NCI-H1105 treated with DMSO at 0.1 percent for 48 hours (cell line): ENCODE measurements around the gene MAP6.

ENCODE experiments used
- DNase-seq: peaks from one replicate; lab custom pipeline; 2025; lab: John Stamatoyannopoulos, UW

The MAP6 gene

GRCh38 chr11:75665990-75666389, 2.8 kb downstream of the MAP6 start:
- DNase-seq: no peak

DNA sequence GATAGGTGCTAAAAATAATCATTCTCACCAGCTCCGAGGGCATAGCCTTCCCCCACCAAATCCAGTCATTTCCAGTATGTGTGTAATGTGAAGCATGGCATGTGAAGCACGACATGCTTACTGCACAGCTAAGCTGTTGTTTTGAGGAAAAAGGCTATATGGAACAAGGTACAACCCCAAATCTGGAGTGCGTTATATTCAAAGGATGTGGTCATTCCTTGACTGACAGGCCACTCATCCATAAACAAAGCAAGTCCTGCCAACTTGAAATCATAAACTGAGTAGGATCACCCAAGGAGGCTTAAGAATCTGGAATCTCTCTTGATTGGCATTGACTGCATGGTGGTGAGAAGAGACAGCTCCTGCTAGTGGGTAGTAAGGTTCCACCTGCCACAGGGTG, 3.7 kb downstream of the MAP6 start:
- DNase-seq: no peak

DNA sequence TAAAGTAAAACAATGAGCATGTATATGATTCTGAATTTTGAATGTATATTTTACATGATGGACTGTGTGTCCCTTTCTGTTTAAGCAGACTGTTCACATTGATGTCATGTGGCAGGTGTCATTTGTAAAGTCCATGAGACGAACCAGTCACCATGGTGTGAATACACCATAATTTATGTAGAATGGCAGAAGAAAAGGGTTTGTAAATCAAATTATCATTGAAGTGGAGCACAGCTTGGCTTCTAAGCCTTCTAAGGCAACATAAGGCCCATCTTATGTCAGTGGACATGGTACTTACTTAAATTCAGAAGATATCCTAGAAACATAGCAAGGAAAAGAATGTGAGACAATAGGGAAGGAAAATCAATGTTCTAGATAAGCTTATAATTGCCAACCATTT, 4.4 kb downstream of the MAP6 start:
- DNase-seq: no peak

DNA sequence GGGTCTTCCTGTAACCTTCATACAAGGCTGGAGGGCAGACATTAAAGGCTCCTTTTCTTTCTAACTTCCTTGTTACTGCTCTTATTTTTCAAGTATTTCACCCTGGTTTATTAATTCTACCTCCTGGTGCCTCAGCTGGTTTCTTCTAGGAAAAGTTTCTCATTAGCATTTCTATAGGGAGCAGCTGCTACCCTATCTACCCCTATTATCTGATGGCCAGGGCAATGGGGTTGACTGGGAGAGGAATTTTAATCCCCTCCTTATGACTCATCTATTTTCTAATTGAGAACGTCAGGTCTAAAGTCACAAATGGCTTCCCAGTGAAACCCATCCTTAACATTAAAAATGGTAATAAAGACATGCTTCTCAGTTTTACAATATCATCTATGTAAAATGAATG, 5.0 kb downstream of the MAP6 start:
- DNase-seq: no peak

GRCh38 chr11:75659836-75660235, 9.0 kb downstream of the MAP6 start:
- DNase-seq: no peak

DNA sequence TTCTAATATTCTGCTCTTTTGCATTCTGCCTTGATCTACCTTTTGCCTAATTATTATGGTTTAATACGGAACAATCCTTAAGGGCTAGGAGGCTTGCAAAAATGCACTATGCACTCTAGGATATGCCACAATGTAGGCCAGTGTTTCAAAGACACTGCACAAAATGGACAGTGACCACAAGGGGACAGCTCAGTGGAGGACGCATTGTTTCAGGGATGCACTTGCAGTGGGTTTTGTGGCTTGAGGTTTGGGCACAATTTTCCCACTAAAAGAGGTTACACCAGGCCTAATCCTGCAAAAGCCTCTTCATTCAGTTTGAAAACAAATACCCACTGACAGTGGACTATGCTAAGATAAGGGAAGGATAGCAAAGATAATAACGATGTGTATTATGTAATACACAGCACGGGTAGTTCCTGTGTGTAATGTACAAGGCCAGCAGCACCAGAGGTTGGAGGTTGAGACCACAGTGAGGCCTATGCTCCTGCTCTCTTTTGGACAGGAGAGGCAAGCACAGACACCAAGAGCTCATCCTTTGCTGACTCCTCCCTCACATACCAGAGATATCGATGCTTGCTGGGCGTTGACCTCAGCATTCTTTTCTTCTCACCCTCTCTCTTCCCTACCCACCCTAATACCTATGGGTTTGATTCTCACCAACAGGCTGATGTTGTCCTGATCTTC, 12.7 kb downstream of the MAP6 start:
- DNase-seq: no peak

- no peak for DNase-seq
These were observed 13.2 kb downstream of the MAP6 start for GRCh38 chr11:75655605-75656004.

- DNase-seq: no peak
These were observed 14.5 kb downstream of the MAP6 start for GRCh38 chr11:75654314-75654713.

DNA sequence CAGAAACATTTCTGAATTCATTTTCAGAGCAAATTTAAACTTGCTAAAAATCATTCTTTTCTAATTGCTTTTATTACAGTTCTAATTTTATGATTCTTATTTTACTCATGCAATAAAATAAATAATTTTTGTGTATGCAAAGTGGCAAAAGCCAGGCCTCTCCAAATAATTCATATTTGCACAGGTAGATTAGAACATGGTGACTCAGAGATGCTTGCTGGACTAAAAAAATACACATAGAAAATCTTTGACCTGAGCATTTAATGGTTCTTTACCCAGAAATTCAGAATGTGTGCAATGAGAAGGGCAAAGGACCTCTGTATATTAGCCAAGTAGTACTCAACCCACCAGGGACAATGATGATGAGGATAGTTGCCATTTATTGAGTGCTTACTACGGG, 15.3 kb downstream of the MAP6 start:
- DNase-seq: no peak

GRCh38 chr11:75652936-75653335, 15.9 kb downstream of the MAP6 start:
- no peak for DNase-seq

DNA sequence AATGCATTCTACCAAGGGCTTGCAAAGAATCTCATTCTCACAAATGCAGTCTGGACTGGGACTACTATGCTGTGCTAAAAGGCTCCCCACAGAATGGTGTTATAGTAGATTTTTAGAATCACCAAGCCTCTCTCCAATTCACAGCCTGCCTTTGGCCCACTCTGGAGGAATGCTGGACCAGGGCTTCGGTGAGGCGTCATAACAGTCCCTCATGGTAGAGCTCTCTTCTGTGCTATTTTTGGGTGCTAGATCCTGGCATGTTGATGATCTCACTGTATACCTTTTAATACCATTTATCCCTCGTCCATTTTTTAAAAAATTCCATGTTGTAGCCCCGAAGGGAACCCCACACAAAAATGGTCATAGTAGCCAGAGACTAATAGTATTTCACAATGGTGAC, 17.6 kb downstream of the MAP6 start:
- DNase-seq: no peak

DNA sequence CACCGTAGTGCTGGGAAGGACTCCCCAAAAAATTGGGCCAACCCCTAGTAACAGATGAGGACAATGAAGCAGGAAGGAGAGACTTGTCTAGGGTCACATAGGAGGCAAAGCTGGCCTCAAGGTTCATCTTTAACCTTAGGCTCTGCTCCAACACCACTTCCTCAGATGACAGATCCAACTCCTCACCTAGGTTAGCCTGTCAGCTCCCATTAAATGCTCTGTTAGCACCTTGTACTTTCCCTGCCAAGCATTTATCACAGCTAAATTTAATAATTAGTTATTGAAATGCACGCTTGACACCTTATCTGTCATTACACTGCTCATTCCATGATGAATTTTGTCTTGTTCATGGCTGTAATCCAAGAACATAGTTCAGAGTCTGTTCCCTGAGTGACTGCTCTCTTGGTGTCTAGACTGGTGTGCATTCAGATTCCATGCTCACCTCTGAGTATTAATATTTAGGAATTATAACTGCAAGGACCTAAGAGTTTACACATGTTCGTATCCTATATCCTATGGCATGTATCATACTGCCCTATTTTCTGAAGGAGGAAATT, 18.6 kb downstream of the MAP6 start:
- DNase-seq: no peak

- no peak for DNase-seq
These were observed 23.9 kb downstream of the MAP6 start for GRCh38 chr11:75644946-75645345.

DNA sequence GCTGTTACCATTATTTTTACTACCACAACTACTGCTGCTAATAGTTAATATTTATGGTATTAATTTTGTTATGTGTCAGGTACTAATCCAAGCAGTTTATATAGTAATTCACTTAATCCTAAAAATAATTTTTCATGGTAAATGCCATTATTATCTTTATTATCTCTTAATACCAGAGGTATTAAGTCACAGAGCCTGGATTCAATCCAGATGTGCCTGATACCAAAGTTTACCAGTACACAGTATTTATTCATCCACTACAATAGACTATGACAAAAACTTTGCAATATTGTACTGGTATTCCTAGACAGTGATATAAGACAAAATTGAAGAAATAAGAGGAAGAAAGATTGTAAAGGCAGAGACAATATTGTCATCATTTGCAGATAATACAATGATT, 24.5 kb downstream of the MAP6 start:
- DNase-seq: no peak

DNA sequence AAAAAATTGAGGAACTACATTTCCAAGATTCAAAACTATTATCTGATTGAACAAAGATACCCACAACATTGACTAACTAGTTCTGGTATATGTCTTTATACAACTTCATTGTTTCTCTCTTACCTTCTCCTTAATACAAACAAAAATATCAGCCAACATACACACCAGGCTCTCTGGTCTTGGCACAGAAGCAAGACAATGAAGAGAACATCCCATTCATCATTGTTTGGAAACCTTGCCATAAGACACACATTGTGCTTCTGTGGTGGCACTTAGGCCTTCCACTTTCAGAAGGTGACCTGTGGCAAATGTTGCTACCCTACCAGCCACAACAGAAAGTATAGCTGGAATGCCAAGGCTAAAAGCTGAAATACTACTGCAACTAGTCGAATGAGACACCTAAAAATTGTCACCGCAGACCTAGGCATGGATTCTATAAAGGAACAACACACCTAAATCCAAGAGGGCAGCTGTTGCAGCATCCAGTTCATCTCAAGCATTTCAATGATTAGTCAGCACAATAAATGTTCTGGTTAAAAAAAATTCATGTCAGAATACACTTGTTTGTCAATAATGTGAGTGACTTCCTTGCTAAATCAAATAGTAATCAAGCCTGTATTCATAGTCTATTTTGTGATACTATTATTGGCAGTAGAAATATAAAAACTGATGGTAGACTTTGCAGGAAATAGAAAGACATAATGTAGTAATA, 26.3 kb downstream of the MAP6 start:
- no peak for DNase-seq

DNA sequence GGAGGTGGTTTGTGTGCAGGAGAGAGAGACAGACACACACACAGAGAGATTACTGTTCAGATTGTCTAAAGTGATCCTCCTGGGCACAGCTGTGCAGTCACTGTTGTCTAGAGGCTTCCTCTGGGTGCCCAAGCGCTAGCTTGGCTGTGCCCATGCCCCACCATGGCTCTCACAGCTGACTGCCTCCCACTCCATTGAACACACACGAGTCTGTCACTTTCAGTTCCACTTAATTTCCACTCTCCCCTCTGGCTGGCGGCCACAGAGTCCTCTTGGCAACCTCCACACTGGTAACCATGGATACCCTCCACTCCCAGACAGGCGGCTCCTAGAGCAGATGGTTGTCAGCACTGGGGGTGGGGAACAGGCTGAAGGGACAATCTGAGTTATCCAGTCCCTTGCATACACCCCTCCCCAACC, 29.1 kb downstream of the MAP6 start:
- peak; percentile 99 for DNase-seq

DNA sequence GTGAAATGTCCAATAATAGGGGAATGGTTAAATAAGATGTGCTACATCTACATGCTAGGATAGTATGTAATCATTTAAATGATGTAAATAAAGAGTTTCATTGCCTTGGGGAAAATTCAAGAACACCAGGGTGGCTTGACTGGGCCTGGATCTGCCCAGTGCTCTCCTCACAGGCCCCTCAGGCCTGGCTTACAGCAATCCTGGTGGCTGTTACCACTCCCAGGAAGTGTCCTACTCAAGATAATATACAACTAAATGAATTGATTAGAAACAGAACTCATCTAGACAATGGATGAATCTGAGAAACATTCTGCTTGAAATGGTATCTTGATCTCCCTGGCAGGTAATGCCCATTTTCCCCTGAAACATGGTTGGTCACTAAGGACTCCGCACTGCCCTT, 30.8 kb downstream of the MAP6 start:
- DNase-seq: no peak

GRCh38 chr11:75635066-75635862, 33.6 kb downstream of the MAP6 start:
- peak; percentile 83 for DNase-seq

GRCh38 chr11:75633409-75634066, 35.3 kb downstream of the MAP6 start:
- DNase-seq: no peak

- no peak for DNase-seq
These were observed 35.9 kb downstream of the MAP6 start for GRCh38 chr11:75632962-75633361.

DNA sequence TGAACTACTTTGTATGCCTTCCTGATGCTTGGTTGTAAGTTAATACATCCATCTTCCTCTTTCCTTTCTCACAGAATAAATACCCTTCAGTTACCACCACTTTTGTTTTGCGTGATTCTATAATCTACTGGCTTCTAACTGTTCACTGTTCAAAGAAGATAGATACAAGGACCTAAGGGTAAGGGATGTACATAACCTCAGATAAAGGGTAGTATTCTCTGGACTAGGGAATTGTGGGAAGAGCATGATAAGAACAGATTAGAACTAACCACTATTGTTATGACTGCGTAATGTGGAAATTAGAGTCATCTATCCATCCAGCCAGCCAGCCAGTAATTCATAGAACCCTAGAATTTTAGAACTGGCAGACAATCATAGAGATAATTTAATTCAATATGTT, 36.4 kb downstream of the MAP6 start:
- DNase-seq: no peak

GRCh38 chr11:75631086-75631730, 37.6 kb downstream of the MAP6 start:
- no peak for DNase-seq
